GM12878 (cell line): ENCODE measurements around the gene C3orf20. TPM values are rescaled to one million over a fixed set of nuclear protein-coding genes. Genes with fewer than 3 reads are reported as not detected.

Experiments used
- ATAC-seq: fragments of 200-7000 bp; cut with Tn5 transposase; 3 replicates; pipeline ENCODE4 v1.9.1; 2020; ENCODE audit warnings: mild to moderate bottlenecking, moderate library complexity
- BruUV-seq: library from RNA; stranded (reverse); fragments of 400-500 nt; replicated peaks from 2 replicates; lab custom pipeline; 2021; lab: Mats Ljungman, UMichigan
- CTCF ChIA-PET: fragments of 300-600 bp; sonication (Branson Sonifier 250); formaldehyde crosslinking; extraction: SDS; loops from one replicate; lab custom pipeline; 2021; ENCODE audit warnings: inconsistent platforms; lab: Yijun Ruan, JAX
- POLR2A ChIA-PET: fragments of 350-600 bp; formaldehyde crosslinking; extraction: SDS; loops from one replicate; lab custom pipeline; 2021; ENCODE audit warnings: inconsistent platforms; lab: Charles Lee
- RAD21 ChIA-PET: fragments of 300-600 bp; sonication (Branson Sonifier 250); formaldehyde crosslinking; loops from one replicate; lab custom pipeline; 2023; ENCODE audit warnings: antibody characterized with exemption; ENCODE audit not compliant: unreplicated experiment; lab: Charles Lee
- SMC1A ChIA-PET: fragments of 300-600 bp; sonication (Branson Sonifier 250); formaldehyde crosslinking; loops from one replicate; lab custom pipeline; 2023; ENCODE audit not compliant: unreplicated experiment, uncharacterized antibody; lab: Charles Lee
- DNase-seq: peaks from one replicate; pipeline ENCODE4 v3.0.0-alpha.2; 2011; ENCODE audit warnings: low read depth, low spot score
- FAIRE-seq: peaks from 3 replicates; lab custom pipeline; 2011; peaks lifted over from hg19 to GRCh38; lab: Jason Lieb, UNC
- H2AFZ ChIP-seq: 2 replicates; pipeline ENCODE4 v1.6.0; 2011; ENCODE audit warnings: low read depth, low read length, control low read depth; ENCODE audit not compliant: control insufficient read depth
- H3K27ac ChIP-seq: 2 replicates; pipeline ENCODE4 v1.5.1; 2011; ENCODE audit warnings: control low read depth; ENCODE audit not compliant: control insufficient read depth, insufficient read depth
- H3K27me3 ChIP-seq, 2 experiments: replicated peaks in 1 of 2; 2 replicates each; pipeline versions ENCODE4 v1.6.0 to v1.6.1; 2011; ENCODE audit warnings: low read length in 1 of 2; ENCODE audit not compliant: control insufficient read depth in 2 of 2, insufficient read depth in 2 of 2
- H3K36me3 ChIP-seq, 2 experiments: 2 replicates each; pipeline ENCODE4 v1.5.1; 2011; ENCODE audit warnings: low read length in 1 of 2; ENCODE audit not compliant: control insufficient read depth in 2 of 2, insufficient read depth in 2 of 2
- H3K4me1 ChIP-seq: 2 replicates; pipeline ENCODE4 v1.6.1; 2011; ENCODE audit warnings: mild to moderate bottlenecking, low read length, moderate library complexity, mixed read lengths; ENCODE audit not compliant: control insufficient read depth, insufficient read depth
- H3K4me2 ChIP-seq: 2 replicates; pipeline ENCODE4 v1.6.0; 2011; ENCODE audit warnings: control low read depth; ENCODE audit not compliant: control insufficient read depth, insufficient read depth
- H3K4me3 ChIP-seq: fragments of 200-600 bp; sonication (generic); 2 replicates; pipeline ENCODE4 v1.5.1; 2016
- H3K79me2 ChIP-seq: 2 replicates; pipeline ENCODE4 v1.6.0; 2011; ENCODE audit warnings: low read length; ENCODE audit not compliant: control insufficient read depth, insufficient read depth
- H3K9ac ChIP-seq: 2 replicates; pipeline ENCODE4 v1.8.0; 2011; ENCODE audit warnings: low read length, control low read depth, mixed read lengths; ENCODE audit not compliant: control insufficient read depth, insufficient read depth
- H3K9me3 ChIP-seq: replicated peaks from 3 replicates; pipeline ENCODE4 v1.5.1; 2011; ENCODE audit warnings: mild to moderate bottlenecking, low read length; ENCODE audit not compliant: control insufficient read depth, insufficient read depth
- H4K20me1 ChIP-seq: 2 replicates; pipeline ENCODE4 v1.6.0; 2011; ENCODE audit not compliant: control insufficient read depth, insufficient read depth
- CREB1 ChIP-seq: IDR thresholded peaks from 2 replicates; pipeline ENCODE4 v1.6.1; 2012; ENCODE audit warnings: low read depth, mild to moderate bottlenecking, inconsistent platforms
- FOXM1 ChIP-seq: IDR thresholded peaks from 2 replicates; pipeline ENCODE4 v1.6.1; 2012; ENCODE audit warnings: low read depth, mild to moderate bottlenecking, inconsistent platforms, low read length, moderate library complexity
- MEF2A ChIP-seq: IDR thresholded peaks from 2 replicates; pipeline ENCODE4 v1.6.1; 2011; ENCODE audit warnings: low read depth, mild to moderate bottlenecking, low read length, moderate library complexity; ENCODE audit not compliant: insufficient read depth
- MYB ChIP-seq: fragments of 150-350 bp; IDR thresholded peaks from 2 replicates; pipeline ENCODE4 v1.6.1; 2014; ENCODE audit warnings: mild to moderate bottlenecking, low read depth, low read length, borderline replicate concordance
- RAD51 ChIP-seq: fragments of 450-650 bp; IDR thresholded peaks from 2 replicates; pipeline ENCODE4 v1.6.1; 2016; ENCODE audit warnings: moderate library complexity, mild to moderate bottlenecking, inconsistent platforms
- SREBF1 ChIP-seq: IDR thresholded peaks from 2 replicates; pipeline ENCODE4 v1.6.1; 2012; ENCODE audit warnings: mild to moderate bottlenecking, low read length
- TCF3 ChIP-seq: IDR thresholded peaks from 2 replicates; pipeline ENCODE4 v1.6.1; 2012; ENCODE audit warnings: low read depth, mild to moderate bottlenecking, low read length, borderline replicate concordance; ENCODE audit not compliant: insufficient read depth
- YY1 ChIP-seq: IDR thresholded peaks from 2 replicates; pipeline ENCODE4 v1.6.1; 2011; ENCODE audit warnings: low read depth, mild to moderate bottlenecking, low read length
- ZBED1 ChIP-seq: IDR thresholded peaks from 2 replicates; pipeline ENCODE4 v1.6.1; 2016; ENCODE audit warnings: borderline replicate concordance
- ZNF207 ChIP-seq: fragments of 450-650 bp; IDR thresholded peaks from 2 replicates; pipeline ENCODE4 v1.6.1; 2014; ENCODE audit warnings: antibody characterized with exemption, mild to moderate bottlenecking, borderline replicate concordance
- ZSCAN29 ChIP-seq: fragments of 450-650 bp; IDR thresholded peaks from 2 replicates; pipeline ENCODE4 v1.6.1; 2017; ENCODE audit warnings: mild to moderate bottlenecking, moderate library complexity
- WGBS: methylation state at CpG from one replicate; pipeline ENCODE4 v1.1.6; 2016; ENCODE audit warnings: low lambda C conversion rate; ENCODE audit not compliant: insufficient replicate concordance, insufficient coverage; ENCODE audit errors: missing lambda C conversion rate; 5-methylcytosine and 5-hydroxymethylcytosine counted together
- in situ Hi-C: fragments of 300-500 bp; cut with MboI; formaldehyde crosslinking; loops from 9 replicates; pipeline ENCODE4 v1.14.3; 2018; ENCODE audit warnings: mixed read lengths
- intact Hi-C: fragments of 100-400 bp; cut with micrococcal nuclease; formaldehyde crosslinking; loops from one replicate; pipeline ENCODE4 v1.14.2; 2022; ENCODE audit not compliant: unreplicated experiment
- polyA plus RNA-seq, 11 experiments: library from polyadenylated mRNA; depleted of rRNA in 4 of 11; unstranded in 6 of 11; stranded (reverse) in 5 of 11; fragments of >200 nt; fragmentation: Nextera tagmentation in 4 of 11; fragmentation: Illumina TruSeq in 1 of 11; extraction: Ambion mirVana in 4 of 11; extraction: Trizol in 1 of 11; gene quantifications; 1 replicate in 1 of 11; 2 replicates in 10 of 11; pipeline versions ENCODE4 v1.2.1 to v1.2.3, GENCODE V29; 2011 to 2016; ENCODE audit warnings: inconsistent platforms in 2 of 11, missing spikeins in 2 of 11, low read depth in 1 of 11
- total RNA-seq, 4 experiments: library from RNA; depleted of rRNA in 3 of 4; stranded (reverse); fragments of >200 nt in 3 of 4; fragmentation: Illumina TruSeq in 1 of 4; extraction: Trizol in 1 of 4; gene quantifications; 2 replicates each; pipeline versions ENCODE4 v1.2.1 to v1.2.3, GENCODE V29; 2013 to 2021
- TF ChIP-seq, protein P1 (sequence below): IDR thresholded peaks from 2 replicates; pipeline ENCODE4 v1.6.1; 2011; ENCODE audit warnings: borderline replicate concordance, low read depth, mild to moderate bottlenecking, moderate library complexity, mixed read lengths, low read length; ENCODE audit not compliant: insufficient read depth; ENCODE audit errors: extremely low read length
- TF ChIP-seq, protein P2 (sequence below): fragments of 450-650 bp; IDR thresholded peaks from 2 replicates; pipeline ENCODE4 v1.6.1; 2018; ENCODE audit warnings: borderline replicate concordance, mild to moderate bottlenecking; ENCODE audit not compliant: partially characterized antibody
- TF ChIP-seq, protein P3 (sequence below): IDR thresholded peaks from 2 replicates; pipeline ENCODE4 v1.6.1; 2012; ENCODE audit warnings: low read length, inconsistent platforms
- TF ChIP-seq, protein P4 (sequence below): fragments of 450-650 bp; formaldehyde crosslinking; IDR thresholded peaks from 2 replicates; pipeline ENCODE4 v1.4.0; 2022; ENCODE audit warnings: mild to moderate bottlenecking, moderate library complexity

The C3orf20 gene
- total and polyA plus RNA-seq, 10 of the 15 experiments (the other 5 are each of a cell fraction or from before 2014, with no cell fraction given): 0.05 to 2.9 (median 1.0) TPM

- WGBS: 43% methylated on average over 6 of the region's 6 CpGs
- no peaks in the 10 kb centered on the region for H3K36me3 ChIP-seq
- peaks cover 2 to 8% of the 10 kb centered on the region in 2 experiments; a peak in 3 of 4 replicates for H3K27me3 ChIP-seq
- POLR2A ChIA-PET: no interaction called here
- ATAC-seq: no peak
- H4K20me1 ChIP-seq: no peaks in the 10 kb centered on the region
- H3K79me2 ChIP-seq: no peaks in the 10 kb centered on the region
- intact Hi-C loops: no loop called here
- no peak overlapping the region for H3K4me2 ChIP-seq
- RAD21 ChIA-PET: no interaction called here
- no peak overlapping the region for H3K27ac ChIP-seq
- DNase-seq: no peak
- FAIRE-seq: no peak
- no peak overlapping the region for H3K9ac ChIP-seq
- no peaks in the 10 kb centered on the region for H3K4me1 ChIP-seq
- H3K9me3 ChIP-seq: no peaks in the 10 kb centered on the region; the same call in 2 of the 3 replicates
- TF ChIP-seq RAD51: no peak
- no peak for TF ChIP-seq ZNF207
- TF ChIP-seq CREB1: no peak
- TF ChIP-seq MYB: no peak
- TF ChIP-seq SREBF1: no peak
- TF ChIP-seq ZBED1: no peak
- TF ChIP-seq, protein P1, sequence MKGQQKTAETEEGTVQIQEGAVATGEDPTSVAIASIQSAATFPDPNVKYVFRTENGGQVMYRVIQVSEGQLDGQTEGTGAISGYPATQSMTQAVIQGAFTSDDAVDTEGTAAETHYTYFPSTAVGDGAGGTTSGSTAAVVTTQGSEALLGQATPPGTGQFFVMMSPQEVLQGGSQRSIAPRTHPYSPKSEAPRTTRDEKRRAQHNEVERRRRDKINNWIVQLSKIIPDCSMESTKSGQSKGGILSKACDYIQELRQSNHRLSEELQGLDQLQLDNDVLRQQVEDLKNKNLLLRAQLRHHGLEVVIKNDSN: no peak
- no peak for TF ChIP-seq TCF3
- no peak for TF ChIP-seq YY1
- TF ChIP-seq ZSCAN29: no peak
- TF ChIP-seq, protein P2, sequence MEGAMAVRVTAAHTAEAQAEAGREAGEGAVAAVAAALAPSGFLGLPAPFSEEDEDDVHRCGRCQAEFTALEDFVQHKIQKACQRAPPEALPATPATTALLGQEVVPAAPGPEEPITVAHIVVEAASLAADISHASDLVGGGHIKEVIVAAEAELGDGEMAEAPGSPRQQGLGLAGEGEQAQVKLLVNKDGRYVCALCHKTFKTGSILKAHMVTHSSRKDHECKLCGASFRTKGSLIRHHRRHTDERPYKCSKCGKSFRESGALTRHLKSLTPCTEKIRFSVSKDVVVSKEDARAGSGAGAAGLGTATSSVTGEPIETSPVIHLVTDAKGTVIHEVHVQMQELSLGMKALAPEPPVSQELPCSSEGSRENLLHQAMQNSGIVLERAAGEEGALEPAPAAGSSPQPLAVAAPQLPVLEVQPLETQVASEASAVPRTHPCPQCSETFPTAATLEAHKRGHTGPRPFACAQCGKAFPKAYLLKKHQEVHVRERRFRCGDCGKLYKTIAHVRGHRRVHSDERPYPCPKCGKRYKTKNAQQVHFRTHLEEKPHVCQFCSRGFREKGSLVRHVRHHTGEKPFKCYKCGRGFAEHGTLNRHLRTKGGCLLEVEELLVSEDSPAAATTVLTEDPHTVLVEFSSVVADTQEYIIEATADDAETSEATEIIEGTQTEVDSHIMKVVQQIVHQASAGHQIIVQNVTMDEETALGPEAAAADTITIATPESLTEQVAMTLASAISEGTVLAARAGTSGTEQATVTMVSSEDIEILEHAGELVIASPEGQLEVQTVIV: no peak
- no peak for TF ChIP-seq MEF2A
- TF ChIP-seq, protein P3, sequence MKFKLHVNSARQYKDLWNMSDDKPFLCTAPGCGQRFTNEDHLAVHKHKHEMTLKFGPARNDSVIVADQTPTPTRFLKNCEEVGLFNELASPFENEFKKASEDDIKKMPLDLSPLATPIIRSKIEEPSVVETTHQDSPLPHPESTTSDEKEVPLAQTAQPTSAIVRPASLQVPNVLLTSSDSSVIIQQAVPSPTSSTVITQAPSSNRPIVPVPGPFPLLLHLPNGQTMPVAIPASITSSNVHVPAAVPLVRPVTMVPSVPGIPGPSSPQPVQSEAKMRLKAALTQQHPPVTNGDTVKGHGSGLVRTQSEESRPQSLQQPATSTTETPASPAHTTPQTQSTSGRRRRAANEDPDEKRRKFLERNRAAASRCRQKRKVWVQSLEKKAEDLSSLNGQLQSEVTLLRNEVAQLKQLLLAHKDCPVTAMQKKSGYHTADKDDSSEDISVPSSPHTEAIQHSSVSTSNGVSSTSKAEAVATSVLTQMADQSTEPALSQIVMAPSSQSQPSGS: no peak
- TF ChIP-seq FOXM1: no peak
- TF ChIP-seq, protein P4, sequence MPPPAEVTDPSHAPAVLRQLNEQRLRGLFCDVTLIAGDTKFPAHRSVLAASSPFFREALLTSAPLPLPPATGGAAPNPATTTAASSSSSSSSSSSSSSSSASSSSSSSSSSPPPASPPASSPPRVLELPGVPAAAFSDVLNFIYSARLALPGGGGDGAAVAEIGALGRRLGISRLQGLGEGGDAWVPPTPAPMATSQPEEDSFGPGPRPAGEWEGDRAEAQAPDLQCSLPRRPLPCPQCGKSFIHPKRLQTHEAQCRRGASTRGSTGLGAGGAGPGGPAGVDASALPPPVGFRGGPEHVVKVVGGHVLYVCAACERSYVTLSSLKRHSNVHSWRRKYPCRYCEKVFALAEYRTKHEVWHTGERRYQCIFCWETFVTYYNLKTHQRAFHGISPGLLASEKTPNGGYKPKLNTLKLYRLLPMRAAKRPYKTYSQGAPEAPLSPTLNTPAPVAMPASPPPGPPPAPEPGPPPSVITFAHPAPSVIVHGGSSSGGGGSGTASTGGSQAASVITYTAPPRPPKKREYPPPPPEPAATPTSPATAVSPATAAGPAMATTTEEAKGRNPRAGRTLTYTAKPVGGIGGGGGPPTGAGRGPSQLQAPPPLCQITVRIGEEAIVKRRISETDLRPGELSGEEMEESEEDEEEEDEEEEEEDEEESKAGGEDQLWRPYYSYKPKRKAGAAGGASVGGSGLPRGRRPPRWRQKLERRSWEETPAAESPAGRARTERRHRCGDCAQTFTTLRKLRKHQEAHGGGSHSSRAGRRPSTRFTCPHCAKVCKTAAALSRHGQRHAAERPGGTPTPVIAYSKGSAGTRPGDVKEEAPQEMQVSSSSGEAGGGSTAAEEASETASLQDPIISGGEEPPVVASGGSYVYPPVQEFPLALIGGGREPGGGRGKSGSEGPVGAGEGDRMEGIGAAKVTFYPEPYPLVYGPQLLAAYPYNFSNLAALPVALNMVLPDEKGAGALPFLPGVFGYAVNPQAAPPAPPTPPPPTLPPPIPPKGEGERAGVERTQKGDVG (CRISPR knock-in tag): no peak
- BruUV-seq: no TSS peak
- H3K4me3 ChIP-seq: no peak overlapping the region
- in situ Hi-C loops: no loop called here
- CTCF ChIA-PET: interaction anchor here (0.7 kb wide), 1 partner anchor 9 kb away, joined by 3 read pairs; no protein-coding TSS in a partner anchor
- SMC1A ChIA-PET: interaction anchor here (1.1 kb wide), 1 partner anchor 153 kb away, joined by 3 read pairs; no protein-coding TSS in a partner anchor
- H2AFZ ChIP-seq: no peak overlapping the region
Observed at GRCh38 chr3:14627815-14628214, 47.1 kb upstream of the C3orf20 start.
